Tibial nerve (tissue), 4 donors: Measurements from ENCODE around the gene PATE2. TPM values are rescaled to one million over a fixed set of nuclear protein-coding genes. Genes with fewer than 3 reads are reported as not detected.

Experiments used
- DNase-seq, 2 donors: peaks; one replicate each; pipeline ENCODE4 v3.0.0-alpha.2; 2019; ENCODE audit warnings: low spot score in 2 of 2
- H3K27ac ChIP-seq, 4 donors: fragments of 200-600 bp; sonication (generic) in 3 of 4; one replicate each; pipeline ENCODE4 v1.5.1; 2017 to 2019; ENCODE audit warnings: mild to moderate bottlenecking in 1 of 4
- H3K27me3 ChIP-seq, 2 donors: fragments of 200-600 bp; sonication (generic) in 1 of 2; one replicate each; pipeline versions ENCODE4 v1.5.1 to v1.6.0; 2017 to 2019
- H3K36me3 ChIP-seq, 3 donors: fragments of 200-600 bp; sonication (generic); one replicate each; pipeline ENCODE4 v1.5.1; 2018 to 2019
- H3K4me1 ChIP-seq, 4 donors: fragments of 200-600 bp; sonication (generic) in 3 of 4; one replicate each; pipeline ENCODE4 v1.5.1; 2017 to 2019
- H3K4me3 ChIP-seq, 4 donors: fragments of 200-600 bp; sonication (generic) in 3 of 4; one replicate each; pipeline ENCODE4 v1.5.1; 2017 to 2019; ENCODE audit warnings: mild to moderate bottlenecking in 1 of 4, moderate library complexity in 1 of 4
- H3K9me3 ChIP-seq, 4 donors: fragments of 200-600 bp; sonication (generic) in 3 of 4; one replicate each; pipeline ENCODE4 v1.5.1; 2017 to 2019
- EP300 ChIP-seq, 2 donors: sonication (generic); formaldehyde crosslinking; IDR thresholded peaks; one replicate each; pipeline ENCODE4 v1.6.1; 2017; ENCODE audit warnings: antibody characterized with exemption in 2 of 2, mild to moderate bottlenecking in 1 of 2
- POLR2A ChIP-seq, 2 donors: fragments of 450-650 bp; IDR thresholded peaks; one replicate each; pipeline ENCODE4 v1.6.1; 2017; ENCODE audit warnings: antibody characterized with exemption in 2 of 2, mild to moderate bottlenecking in 2 of 2, moderate library complexity in 2 of 2
- WGBS, 2 donors: methylation state at CpG; one replicate each; pipeline ENCODE4 v1.1.5; 2018; 5-methylcytosine and 5-hydroxymethylcytosine counted together
- total RNA-seq, 4 donors: library from RNA; depleted of rRNA; stranded (reverse); fragments of >200 nt; gene quantifications; one replicate each; pipeline ENCODE4 v1.1.0, GENCODE V29; 2016
- TF ChIP-seq, protein P1 (sequence below), 5 experiments: fragments of 200-600 bp in 3 of 5; fragments of 450-650 bp in 2 of 5; sonication (generic) in 3 of 5; IDR thresholded peaks; one replicate each; pipeline ENCODE4 v1.5.1; 2016 to 2019; ENCODE audit warnings: antibody characterized with exemption in 5 of 5, mild to moderate bottlenecking in 3 of 5, moderate library complexity in 2 of 5

Gene PATE2
- total RNA-seq, 4 donors from 2014 or later: not detected

DNA sequence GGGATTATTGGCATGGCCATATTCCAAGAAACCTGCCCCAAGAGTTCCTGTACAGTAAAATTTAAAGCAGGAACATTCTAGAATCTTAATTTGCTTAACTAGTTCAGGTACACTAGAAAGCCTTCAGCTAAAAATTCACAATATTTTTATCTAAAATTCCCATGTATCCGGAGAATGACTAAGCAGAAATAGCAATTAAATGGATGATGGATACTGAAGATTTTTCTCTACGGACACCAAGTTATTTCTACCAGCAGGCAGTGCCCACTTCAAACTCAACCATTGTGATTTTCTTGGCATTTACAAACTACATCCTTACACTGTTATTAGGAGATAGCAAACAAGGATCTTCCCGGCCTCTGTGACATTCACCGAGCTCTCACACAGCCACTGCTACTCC, 12.2 kb upstream of the PATE2 start:
- no peak for DNase-seq

DNA sequence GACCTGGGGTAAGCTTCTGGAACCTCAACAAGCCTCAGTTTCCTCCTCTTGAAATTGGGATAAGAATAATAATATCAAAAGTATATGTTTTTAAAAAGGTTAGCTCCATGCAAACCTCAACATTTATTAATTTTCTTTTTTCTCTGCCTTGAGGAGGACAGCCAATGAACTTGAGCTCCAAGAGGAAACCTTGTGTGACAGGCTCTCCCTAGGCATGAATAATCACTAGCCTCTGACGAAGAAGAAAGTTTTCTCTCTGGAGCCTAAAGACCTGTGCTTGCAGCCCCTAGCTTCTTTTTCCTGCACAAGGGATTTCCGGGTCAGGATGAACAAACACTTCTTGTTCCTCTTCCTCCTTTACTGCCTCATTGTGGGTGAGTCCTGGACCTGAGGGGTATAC, 9.2 kb upstream of the PATE2 start, which contains the start of gene PATE3:
TSS of gene PATE3 (plus strand) at position 301 of the 400 bp plus-strand sequence. CDS start at position 326, 25 bp downstream.
- H3K27me3 ChIP-seq: no peaks in the 10 kb centered on the region
- no peak within 1 kb of the TSS for H3K27ac ChIP-seq
- H3K4me1 ChIP-seq: no peaks in the 10 kb centered on the region
- no peak within 1 kb of the TSS for H3K4me3 ChIP-seq
- H3K36me3 ChIP-seq: no peaks in the 10 kb centered on the region
- DNase-seq: no peak
- H3K9me3 ChIP-seq: peaks cover 0 to 19% (median 2%) of the 10 kb centered on the region in 4 donors
- TF ChIP-seq EP300 (IDR thresholded peaks at IDR 0.05): no peak
- TF ChIP-seq, protein P1, sequence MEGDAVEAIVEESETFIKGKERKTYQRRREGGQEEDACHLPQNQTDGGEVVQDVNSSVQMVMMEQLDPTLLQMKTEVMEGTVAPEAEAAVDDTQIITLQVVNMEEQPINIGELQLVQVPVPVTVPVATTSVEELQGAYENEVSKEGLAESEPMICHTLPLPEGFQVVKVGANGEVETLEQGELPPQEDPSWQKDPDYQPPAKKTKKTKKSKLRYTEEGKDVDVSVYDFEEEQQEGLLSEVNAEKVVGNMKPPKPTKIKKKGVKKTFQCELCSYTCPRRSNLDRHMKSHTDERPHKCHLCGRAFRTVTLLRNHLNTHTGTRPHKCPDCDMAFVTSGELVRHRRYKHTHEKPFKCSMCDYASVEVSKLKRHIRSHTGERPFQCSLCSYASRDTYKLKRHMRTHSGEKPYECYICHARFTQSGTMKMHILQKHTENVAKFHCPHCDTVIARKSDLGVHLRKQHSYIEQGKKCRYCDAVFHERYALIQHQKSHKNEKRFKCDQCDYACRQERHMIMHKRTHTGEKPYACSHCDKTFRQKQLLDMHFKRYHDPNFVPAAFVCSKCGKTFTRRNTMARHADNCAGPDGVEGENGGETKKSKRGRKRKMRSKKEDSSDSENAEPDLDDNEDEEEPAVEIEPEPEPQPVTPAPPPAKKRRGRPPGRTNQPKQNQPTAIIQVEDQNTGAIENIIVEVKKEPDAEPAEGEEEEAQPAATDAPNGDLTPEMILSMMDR (IDR thresholded peaks at IDR 0.05): no peak
- TF ChIP-seq POLR2A (IDR thresholded peaks at IDR 0.05): no peak
- WGBS, 2 donors: 41 to 45% methylated on average over 2 of the region's 2 CpGs

More for the DNA sequence above, 12.2 kb upstream of the PATE2 start:
- Histone ChIP-seq H3K4me3 (no peak overlapping the region), H3K36me3 (no peaks in the 10 kb centered on the region), H3K4me1 (no peaks in the 10 kb centered on the region), H3K27ac (no peak overlapping the region), H3K27me3 (no peaks in the 10 kb centered on the region), H3K9me3 (peaks cover 0 to 40% (median 6%) of the 10 kb centered on the region in 4 donors)
- TF ChIP-seq EP300 (IDR thresholded peaks at IDR 0.05): no peak
- no peak for TF ChIP-seq POLR2A (IDR thresholded peaks at IDR 0.05)
- TF ChIP-seq, protein P1 (IDR thresholded peaks at IDR 0.05): no peak
- 90 to 97% methylated on average over 4 of the region's 4 CpGs for WGBS, 2 donors

DNA sequence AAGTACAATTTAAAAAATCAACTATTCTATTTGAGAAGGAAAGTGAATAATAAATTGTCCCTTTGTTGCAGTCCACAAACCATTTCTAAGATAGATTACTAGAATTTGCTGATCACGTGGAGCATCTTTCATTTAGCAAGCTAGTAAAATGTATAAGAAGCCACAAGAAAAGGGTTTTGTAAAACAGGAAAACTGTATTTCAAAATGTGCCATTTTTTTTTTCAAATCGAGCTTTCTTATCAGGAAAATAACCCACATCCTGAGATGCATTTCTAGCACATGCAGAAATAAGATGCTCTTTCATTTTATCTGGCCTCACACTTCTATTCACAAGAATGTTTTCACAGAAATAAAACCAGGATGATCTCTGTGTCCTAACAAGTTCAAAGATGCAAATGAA, 6.0 kb upstream of the PATE2 start:
- Histone ChIP-seq H3K9me3 (no peaks in the 10 kb centered on the region), H3K27me3 (no peaks in the 10 kb centered on the region), H3K4me1 (no peaks in the 10 kb centered on the region), H3K36me3 (no peaks in the 10 kb centered on the region), H3K27ac (no peak overlapping the region), H3K4me3 (no peak overlapping the region)
- WGBS, 2 donors: 62 to 66% methylated on average over 2 of the region's 2 CpGs
- TF ChIP-seq, protein P1 (IDR thresholded peaks at IDR 0.05): no peak
- no peak for DNase-seq

DNA sequence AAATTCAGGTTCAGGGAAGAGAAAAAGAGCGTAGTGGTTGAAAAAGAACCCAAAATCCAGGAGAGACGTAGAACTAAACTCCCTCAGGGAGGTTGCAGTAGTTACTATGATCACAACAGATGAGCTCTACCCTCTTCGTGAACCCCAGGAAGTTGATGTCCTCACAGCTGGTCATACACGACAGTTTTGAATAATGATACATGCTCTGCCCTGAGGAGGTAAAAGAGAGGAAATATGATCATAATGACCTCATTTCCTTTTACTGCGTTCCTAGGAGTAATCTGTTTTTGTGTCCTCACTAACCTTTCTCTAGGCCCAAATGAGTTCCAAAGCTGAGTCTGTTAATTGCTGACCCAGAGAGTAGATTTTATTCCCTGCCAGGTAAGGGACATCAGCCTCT, 1.3 kb downstream of the PATE2 start:
- Histone ChIP-seq H3K27me3 (no peaks in the 10 kb centered on the region), H3K4me3 (no peak overlapping the region), H3K4me1 (no peaks in the 10 kb centered on the region), H3K27ac (no peak overlapping the region), H3K9me3 (no peaks in the 10 kb centered on the region), H3K36me3 (no peaks in the 10 kb centered on the region)
- 31 to 35% methylated on average over 5 of the region's 5 CpGs for WGBS, 2 donors
- no peak for DNase-seq
- TF ChIP-seq POLR2A (IDR thresholded peaks at IDR 0.05): no peak
- TF ChIP-seq, protein P1 (IDR thresholded peaks at IDR 0.05): no peak
- TF ChIP-seq EP300 (IDR thresholded peaks at IDR 0.05): no peak

DNA sequence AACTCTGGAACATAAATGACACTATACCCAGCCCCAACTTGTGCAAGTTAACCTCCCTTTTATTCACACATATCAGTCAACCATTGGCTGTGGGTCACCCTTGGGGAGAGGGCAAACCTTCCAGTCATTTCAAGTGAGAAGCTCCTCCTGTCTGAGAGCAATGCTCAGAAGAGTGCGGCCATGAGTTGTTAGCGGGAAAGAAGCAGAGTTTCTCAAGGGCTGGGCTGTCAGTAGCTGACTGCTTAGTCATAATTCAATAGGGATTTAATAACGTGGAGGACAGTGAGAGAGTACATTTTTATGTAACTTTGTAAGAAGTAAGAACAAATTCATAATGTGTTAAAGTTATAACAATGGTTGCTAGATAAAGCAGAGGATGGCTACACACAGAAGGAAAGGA, 5.1 kb downstream of the PATE2 start:
- Histone ChIP-seq H3K4me3 (no peak overlapping the region), H3K9me3 (no peaks in the 10 kb centered on the region), H3K36me3 (no peaks in the 10 kb centered on the region), H3K27ac (no peak overlapping the region), H3K27me3 (no peaks in the 10 kb centered on the region), H3K4me1 (no peaks in the 10 kb centered on the region)
- DNase-seq: no peak
- TF ChIP-seq POLR2A (IDR thresholded peaks at IDR 0.05) (no peak), EP300 (IDR thresholded peaks at IDR 0.05) (no peak)
- TF ChIP-seq, protein P1 (IDR thresholded peaks at IDR 0.05): no peak
- 65 to 66% methylated on average over 3 of the region's 3 CpGs for WGBS, 2 donors
